ENCODE measurements around the gene ACSS1. TPM values are rescaled to one million over a fixed set of nuclear protein-coding genes. Genes with fewer than 3 reads are reported as not detected.

Gene ACSS1
- total RNA-seq, 4 donors from 2014 or later, result 38.5 to 55.5 (median 42.2) TPM

GRCh38 chr20:25041813-25042530 lies 16.0 kb downstream of the ACSS1 start:
- 63 to 92% methylated on average over 10 to 21 of the region's 21 CpGs for WGBS, 2 donors
- Histone ChIP-seq H3K4me1 (peaks cover 13 to 87% (median 74%) of the 10 kb centered on the region in 4 donors), H3K27ac (peak overlapping the region in 3 of 4 donors; percentile 71 to 89 (median 87)), H3K27me3 (no peaks in the 10 kb centered on the region), H3K36me3 (peaks cover 3 to 34% (median 11%) of the 10 kb centered on the region in 3 donors), H3K4me3 (no peak overlapping the region), H3K9me3 (no peaks in the 10 kb centered on the region)
- no peak for DNase-seq (ENCODE audit: low spot score in 2 of 2)
- TF ChIP-seq POLR2A (IDR thresholded peaks at IDR 0.05) (no peak), CTCF (IDR thresholded peaks at IDR 0.05) (no peak), EP300 (IDR thresholded peaks at IDR 0.05) (no peak)

DNA sequence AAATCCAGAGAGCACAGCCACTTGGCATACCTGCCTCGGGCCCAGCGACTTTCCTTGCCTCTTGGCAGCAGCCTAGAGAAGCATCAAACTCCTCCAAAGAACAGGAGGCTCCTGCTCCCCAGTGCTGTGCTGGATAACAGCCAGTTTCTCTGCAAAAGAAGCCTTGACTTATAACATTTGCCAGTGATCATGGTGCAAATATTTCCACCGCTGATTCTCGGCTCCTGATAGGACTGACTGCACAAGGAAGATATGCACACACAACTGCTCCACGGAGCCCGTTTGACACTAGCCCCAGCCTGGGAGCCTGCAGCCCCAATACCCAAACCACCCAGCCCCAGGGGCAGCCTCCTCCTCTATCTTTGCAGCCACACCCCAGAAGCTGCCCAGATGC lies 17.5 kb downstream of the ACSS1 start:
- H3K27ac ChIP-seq, result peak overlapping the region; percentile 38 to 89 (median 78)
- TF ChIP-seq EP300 (IDR thresholded peaks at IDR 0.05), result no peak
- TF ChIP-seq POLR2A (IDR thresholded peaks at IDR 0.05), result no peak
- TF ChIP-seq CTCF (IDR thresholded peaks at IDR 0.05), result no peak
- no peak overlapping the region for H3K4me3 ChIP-seq
- H3K27me3 ChIP-seq, result no peaks in the 10 kb centered on the region
- peak; percentile 48 to 70 for DNase-seq (ENCODE audit: low spot score in 2 of 2)
- WGBS, 2 donors, result 4 to 11% methylated on average over 6 of the region's 6 CpGs
- H3K4me1 ChIP-seq, result peaks cover 14 to 100% (median 88%) of the 10 kb centered on the region in 4 donors
- H3K36me3 ChIP-seq, result peaks cover 0 to 18% (median 0%) of the 10 kb centered on the region in 3 donors
- H3K9me3 ChIP-seq, result no peaks in the 10 kb centered on the region

DNA sequence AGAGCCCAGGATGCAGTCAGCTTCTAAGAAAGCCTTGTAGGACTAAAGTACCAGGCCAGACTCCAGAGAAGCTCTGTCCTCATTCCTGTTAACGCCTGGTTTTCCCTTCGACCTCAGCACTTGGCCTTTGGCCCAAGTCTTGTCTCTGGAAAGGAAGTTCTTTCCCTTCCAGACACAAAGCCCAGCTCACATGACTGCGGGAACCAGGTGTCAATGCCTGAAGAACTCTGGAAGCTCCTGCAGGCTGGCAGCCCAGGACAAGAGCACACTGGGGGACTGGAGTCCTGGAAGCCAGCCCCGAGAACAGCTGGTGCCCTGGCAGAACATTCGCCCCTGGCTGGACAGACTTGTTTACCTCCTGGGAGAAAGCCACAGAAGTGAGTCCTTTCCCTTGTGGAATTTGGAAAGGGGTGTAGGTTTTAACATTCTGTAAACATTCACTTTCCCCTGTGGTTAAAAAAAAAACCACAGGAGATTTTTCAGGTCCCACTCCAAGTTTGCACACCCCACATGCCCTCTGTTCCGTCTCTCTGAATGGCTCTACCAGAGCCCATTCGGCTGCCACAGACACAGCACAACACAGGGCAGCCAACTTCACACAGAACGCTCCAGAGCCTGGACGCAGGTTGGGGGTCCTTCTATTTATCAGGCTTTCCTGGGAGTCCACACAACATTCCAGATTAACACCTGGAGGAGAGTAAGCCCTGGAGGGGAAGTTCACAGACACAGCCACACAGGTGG lies 18.1 kb downstream of the ACSS1 start:
- TF ChIP-seq EP300 (IDR thresholded peaks at IDR 0.05) (peak; percentile 46 to 91), POLR2A (IDR thresholded peaks at IDR 0.05) (no peak), CTCF (IDR thresholded peaks at IDR 0.05) (peak in 1 of 5 experiments; percentile 13)
- Histone ChIP-seq H3K9me3 (no peaks in the 10 kb centered on the region), H3K4me3 (no peak overlapping the region), H3K27ac (peak overlapping the region; percentile 38 to 89 (median 78)), H3K36me3 (peaks cover 0 to 13% (median 0%) of the 10 kb centered on the region in 3 donors), H3K4me1 (peaks cover 14 to 100% (median 88%) of the 10 kb centered on the region in 4 donors), H3K27me3 (no peaks in the 10 kb centered on the region)
- 13 to 18% methylated on average over 9 of the region's 9 CpGs for WGBS, 2 donors
- peak; percentile 88 for DNase-seq (ENCODE audit: low spot score in 2 of 2)

- Histone ChIP-seq H3K27ac (peak overlapping the region; percentile 38 to 89 (median 78)), H3K27me3 (no peaks in the 10 kb centered on the region), H3K4me3 (no peak overlapping the region), H3K4me1 (peaks cover 14 to 100% (median 95%) of the 10 kb centered on the region in 4 donors), H3K9me3 (no peaks in the 10 kb centered on the region), H3K36me3 (peaks cover 0 to under 1% (median 0%) of the 10 kb centered on the region in 3 donors)
- no peak for DNase-seq (ENCODE audit: low spot score in 2 of 2)
- 50 to 88% methylated on average over 3 to 5 of the region's 6 CpGs for whole genome bisulfite sequencing, 2 donors
- TF ChIP-seq EP300 (IDR thresholded peaks at IDR 0.05), result no peak
Observed at GRCh38 chr20:25038591-25039015, 19.3 kb downstream of the ACSS1 start.

GRCh38 chr20:25038103-25038410 lies 19.9 kb downstream of the ACSS1 start:
- no peak overlapping the region for H3K4me3 ChIP-seq
- H3K9me3 ChIP-seq, result no peaks in the 10 kb centered on the region
- H3K36me3 ChIP-seq, result no peaks in the 10 kb centered on the region
- 62 to 80% methylated on average over 3 of the region's 3 CpGs for WGBS, 2 donors
- H3K27ac ChIP-seq, result peak overlapping the region; percentile 34 to 89 (median 78)
- DNase-seq (ENCODE audit: low spot score in 2 of 2), result no peak
- H3K4me1 ChIP-seq, result peaks cover 14 to 100% (median 95%) of the 10 kb centered on the region in 4 donors
- H3K27me3 ChIP-seq, result no peaks in the 10 kb centered on the region
- TF ChIP-seq POLR2A (IDR thresholded peaks at IDR 0.05), result no peak

Measured in tibial nerve (tissue), 4 donors.